LNCaP clone FGC (cell line): ENCODE data around the gene BEAN1.

Source experiments
- DNase-seq: peaks from one replicate; pipeline ENCODE4 v3.0.0-alpha.2; 2011; ENCODE audit warnings: low read depth
- H3K4me3 ChIP-seq: 2 replicates; pipeline ENCODE4 v1.5.1; 2011; ENCODE audit warnings: mild to moderate bottlenecking, low read depth, low read length, control low read depth
- TF ChIP-seq, protein P1 (sequence below): IDR thresholded peaks from 2 replicates; pipeline ENCODE4 v1.5.1; 2012; ENCODE audit warnings: mild to moderate bottlenecking; ENCODE audit not compliant: control insufficient read depth, insufficient read depth; ENCODE audit errors: extremely low read depth

BEAN1 gene

DNA sequence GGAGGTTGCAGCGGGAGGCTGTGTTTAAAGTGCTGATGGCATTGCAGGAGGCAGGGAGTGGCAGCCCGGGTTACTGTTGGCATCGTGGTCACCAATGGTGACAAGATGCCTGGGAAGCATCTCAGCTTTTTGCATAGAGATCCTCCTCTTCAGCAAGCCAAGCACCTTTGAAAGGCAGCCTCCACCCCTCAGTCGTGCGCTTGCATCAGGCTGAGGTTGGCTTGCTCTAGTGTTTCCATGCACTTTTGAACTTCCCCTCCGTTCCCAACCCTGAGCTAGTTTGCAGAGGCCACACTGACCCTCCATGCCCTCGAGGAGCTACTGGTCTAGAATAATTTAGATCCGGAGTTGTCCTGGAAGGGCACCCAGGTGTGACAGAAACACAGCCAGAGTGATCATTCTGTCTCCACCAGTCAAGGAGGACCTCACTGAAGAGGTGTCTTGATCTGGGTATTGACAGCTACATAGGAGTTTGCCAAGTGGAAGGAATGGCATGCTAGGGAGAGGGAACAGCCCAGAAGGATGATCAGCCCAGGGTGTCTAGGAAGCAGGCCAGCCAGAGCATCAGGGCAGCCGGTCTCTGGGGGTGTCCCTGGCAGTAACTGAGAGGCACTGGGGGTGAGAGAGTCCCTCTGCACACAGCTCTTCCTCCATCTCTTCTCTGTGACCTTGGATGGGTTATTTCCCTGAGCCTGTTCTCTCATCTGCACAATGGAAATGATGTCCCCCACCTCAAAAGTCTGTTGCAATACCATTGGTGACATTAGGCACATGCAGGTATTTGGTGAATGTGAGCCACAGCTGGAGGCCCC, 7.7 kb downstream of the BEAN1 start:
- TF ChIP-seq, protein P1, sequence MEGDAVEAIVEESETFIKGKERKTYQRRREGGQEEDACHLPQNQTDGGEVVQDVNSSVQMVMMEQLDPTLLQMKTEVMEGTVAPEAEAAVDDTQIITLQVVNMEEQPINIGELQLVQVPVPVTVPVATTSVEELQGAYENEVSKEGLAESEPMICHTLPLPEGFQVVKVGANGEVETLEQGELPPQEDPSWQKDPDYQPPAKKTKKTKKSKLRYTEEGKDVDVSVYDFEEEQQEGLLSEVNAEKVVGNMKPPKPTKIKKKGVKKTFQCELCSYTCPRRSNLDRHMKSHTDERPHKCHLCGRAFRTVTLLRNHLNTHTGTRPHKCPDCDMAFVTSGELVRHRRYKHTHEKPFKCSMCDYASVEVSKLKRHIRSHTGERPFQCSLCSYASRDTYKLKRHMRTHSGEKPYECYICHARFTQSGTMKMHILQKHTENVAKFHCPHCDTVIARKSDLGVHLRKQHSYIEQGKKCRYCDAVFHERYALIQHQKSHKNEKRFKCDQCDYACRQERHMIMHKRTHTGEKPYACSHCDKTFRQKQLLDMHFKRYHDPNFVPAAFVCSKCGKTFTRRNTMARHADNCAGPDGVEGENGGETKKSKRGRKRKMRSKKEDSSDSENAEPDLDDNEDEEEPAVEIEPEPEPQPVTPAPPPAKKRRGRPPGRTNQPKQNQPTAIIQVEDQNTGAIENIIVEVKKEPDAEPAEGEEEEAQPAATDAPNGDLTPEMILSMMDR, result no peak
- H3K4me3 ChIP-seq, result no peak overlapping the region
- no peak for DNase-seq

DNA sequence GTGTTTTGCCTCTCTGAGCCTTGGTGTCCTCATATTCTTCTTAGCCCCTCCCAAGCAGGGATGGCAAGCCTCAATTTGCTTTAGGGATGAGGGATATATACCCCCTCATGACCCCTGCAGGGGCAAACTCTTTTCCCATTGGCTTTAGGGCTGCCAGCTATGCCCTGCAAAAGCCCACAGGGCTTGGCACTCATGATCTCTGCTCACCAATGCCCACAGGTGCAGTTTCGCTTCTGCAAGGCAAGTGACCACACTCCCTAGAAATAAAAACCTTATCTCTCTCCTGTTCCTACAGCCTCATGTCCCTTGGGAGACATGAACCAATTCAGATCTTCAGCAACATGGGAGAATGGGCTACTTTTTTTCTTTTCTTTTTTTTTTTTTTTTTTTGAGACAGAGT, 8.8 kb downstream of the BEAN1 start:
- DNase-seq, result no peak
- no peak overlapping the region for H3K4me3 ChIP-seq
- TF ChIP-seq, protein P1, result no peak

DNA sequence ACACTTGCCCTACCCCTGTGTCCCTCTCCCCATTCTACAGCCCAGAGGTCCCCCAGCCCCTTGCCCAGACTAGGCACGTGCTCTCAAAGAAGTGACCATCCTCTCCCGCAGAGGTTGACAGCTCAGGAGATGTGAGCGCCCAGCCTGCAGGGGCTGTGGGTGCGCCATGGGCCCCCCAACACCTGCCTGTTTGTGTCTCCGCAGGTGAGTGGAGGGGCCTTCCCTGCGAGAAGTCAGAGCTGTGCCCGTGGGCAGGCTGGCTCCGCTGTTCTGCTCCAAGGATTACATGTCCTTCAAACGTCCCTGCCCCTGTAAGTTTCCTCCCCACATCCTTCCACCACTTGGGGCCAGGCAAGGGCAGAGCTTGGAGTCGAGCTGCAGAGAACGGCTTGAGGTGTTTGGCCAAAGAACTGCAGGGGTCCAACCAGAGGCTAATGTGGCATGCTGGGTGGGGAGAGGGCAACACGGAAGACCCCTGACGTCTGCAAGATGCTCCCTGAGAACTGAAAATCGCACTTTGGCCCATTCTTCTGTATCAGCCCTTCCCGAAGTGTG, 10.4 kb downstream of the BEAN1 start:
- TF ChIP-seq, protein P1, result no peak
- no peak for DNase-seq
- H3K4me3 ChIP-seq, result no peak overlapping the region

DNA sequence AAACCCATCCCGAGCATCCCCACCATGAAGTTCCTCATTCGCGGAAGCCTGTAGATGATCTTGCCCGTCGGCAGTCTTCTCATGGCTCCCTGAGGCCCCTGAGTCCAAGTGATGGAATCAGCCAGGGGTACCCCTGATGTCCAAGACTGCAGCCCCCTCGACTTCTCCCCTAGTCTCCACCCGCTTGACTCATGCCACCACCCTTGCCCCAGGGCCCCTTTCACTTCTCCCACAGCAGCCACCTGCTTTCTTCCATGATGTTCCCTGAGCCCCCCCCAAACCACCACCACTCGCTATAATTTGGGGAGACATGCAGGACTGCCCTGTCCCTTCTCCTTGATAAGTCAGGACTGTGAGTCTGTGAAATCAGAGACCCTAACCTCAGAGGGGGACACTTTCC, 11.4 kb downstream of the BEAN1 start:
- H3K4me3 ChIP-seq, result no peak overlapping the region
- DNase-seq, result no peak
- TF ChIP-seq, protein P1, result no peak

DNA sequence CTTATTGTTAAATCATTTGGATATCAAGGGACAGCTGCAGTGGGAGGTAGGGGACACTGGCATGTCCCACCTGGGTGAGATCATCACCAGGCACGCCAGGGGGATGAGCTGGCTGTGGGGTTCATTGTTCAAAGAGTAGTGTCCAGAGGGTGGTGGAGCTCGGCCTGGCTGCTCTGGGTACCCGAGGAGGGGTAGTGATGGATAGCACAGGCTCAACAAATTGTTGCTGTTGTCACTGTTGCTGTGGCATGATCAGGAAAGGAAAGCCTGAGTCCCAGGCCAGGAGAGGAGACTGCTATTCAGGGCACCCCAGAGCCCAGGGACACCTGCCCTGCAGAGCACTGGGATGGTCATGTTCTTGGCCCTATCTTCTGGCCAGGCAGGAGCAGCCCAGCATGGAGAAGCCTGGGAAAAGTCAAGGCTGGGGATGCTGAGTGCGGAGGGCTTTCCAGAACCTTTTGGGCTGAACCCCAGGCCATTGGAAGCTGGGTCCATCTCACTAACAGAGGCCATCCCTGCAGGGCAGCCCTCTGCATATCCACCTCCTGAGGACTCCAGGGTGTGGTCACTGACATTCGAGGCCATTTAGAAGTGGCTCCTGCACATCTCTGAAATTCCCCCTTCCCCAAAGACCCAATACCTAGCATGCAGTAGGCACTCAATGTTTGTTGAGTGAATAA, 12.1 kb downstream of the BEAN1 start:
- TF ChIP-seq, protein P1, result no peak
- no peak overlapping the region for H3K4me3 ChIP-seq
- DNase-seq, result no peak

DNA sequence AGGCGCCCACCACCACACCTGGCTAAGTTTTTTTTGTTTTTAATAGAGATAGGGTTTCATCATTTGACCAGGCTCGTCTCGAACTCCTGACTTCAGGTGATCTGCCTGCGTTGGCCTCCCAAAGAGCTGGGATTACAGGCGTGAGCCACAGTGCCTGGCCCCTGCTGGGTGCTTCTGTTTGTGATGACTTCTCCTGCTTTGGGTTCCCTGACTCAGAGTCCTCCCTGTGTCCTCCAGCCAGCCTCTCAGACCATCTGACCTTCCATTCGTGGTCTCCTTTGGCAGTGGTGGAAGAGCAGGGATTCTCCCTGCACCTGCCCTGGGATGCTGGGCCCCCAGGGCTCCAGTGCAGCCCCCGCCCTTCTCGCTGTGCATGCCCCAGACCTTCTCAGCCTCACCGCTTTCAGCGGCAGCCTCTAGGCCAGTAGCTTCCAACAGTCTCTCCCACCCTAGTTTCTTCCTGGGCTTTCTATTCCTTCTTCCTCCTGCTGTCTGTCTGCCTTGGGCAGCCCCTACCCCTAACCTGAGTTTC, 13.2 kb downstream of the BEAN1 start:
- no peak for DNase-seq
- no peak overlapping the region for H3K4me3 ChIP-seq
- TF ChIP-seq, protein P1, result no peak
